Measurements from ENCODE around the gene CPEB3. TPM values are rescaled to one million over a fixed set of nuclear protein-coding genes. Genes with fewer than 3 reads are reported as not detected.

The CPEB3 gene
- total RNA-seq, 1 experiment from 2014 or later: 2.4 TPM

GRCh38 chr10:92263396-92263795 is 27.5 kb downstream of the CPEB3 start:
- Histone ChIP-seq H3K27ac (ENCODE audit: low read length) (no peak overlapping the region), H3K36me3 (ENCODE audit: control insufficient read depth, insufficient read depth, low read length) (no peaks in the 10 kb centered on the region), H3K4me3 (ENCODE audit: low read depth in 2 of 2, low read length in 2 of 2) (no peak overlapping the region), H3K9me3 (ENCODE audit: control insufficient read depth, insufficient read depth, low read depth, low read length) (no peaks in the 10 kb centered on the region), H3K4me1 (ENCODE audit: control insufficient read depth, insufficient read depth, low read length) (no peaks in the 10 kb centered on the region), H3K27me3 (ENCODE audit: control insufficient read depth, insufficient read depth, low read length) (no peaks in the 10 kb centered on the region)
- DNase-seq (ENCODE audit: low read depth, low spot score) (no peak), ATAC-seq (no peak)
- ChIA-PET CTCF (no interaction called here), POLR2A (no interaction called here)
- in situ Hi-C loops (cut with HindIII; ENCODE audit: low pct_unique_long_range_greater_than_20kb, low sequenced_read_pairs): no loop called here
- TF ChIP-seq CTCF (IDR thresholded peaks at IDR 0.05): no peak
- TF ChIP-seq POLR2AphosphoS5 (IDR thresholded peaks at IDR 0.05; ENCODE audit: low read depth, low read length): no peak
- TF ChIP-seq, protein P1, sequence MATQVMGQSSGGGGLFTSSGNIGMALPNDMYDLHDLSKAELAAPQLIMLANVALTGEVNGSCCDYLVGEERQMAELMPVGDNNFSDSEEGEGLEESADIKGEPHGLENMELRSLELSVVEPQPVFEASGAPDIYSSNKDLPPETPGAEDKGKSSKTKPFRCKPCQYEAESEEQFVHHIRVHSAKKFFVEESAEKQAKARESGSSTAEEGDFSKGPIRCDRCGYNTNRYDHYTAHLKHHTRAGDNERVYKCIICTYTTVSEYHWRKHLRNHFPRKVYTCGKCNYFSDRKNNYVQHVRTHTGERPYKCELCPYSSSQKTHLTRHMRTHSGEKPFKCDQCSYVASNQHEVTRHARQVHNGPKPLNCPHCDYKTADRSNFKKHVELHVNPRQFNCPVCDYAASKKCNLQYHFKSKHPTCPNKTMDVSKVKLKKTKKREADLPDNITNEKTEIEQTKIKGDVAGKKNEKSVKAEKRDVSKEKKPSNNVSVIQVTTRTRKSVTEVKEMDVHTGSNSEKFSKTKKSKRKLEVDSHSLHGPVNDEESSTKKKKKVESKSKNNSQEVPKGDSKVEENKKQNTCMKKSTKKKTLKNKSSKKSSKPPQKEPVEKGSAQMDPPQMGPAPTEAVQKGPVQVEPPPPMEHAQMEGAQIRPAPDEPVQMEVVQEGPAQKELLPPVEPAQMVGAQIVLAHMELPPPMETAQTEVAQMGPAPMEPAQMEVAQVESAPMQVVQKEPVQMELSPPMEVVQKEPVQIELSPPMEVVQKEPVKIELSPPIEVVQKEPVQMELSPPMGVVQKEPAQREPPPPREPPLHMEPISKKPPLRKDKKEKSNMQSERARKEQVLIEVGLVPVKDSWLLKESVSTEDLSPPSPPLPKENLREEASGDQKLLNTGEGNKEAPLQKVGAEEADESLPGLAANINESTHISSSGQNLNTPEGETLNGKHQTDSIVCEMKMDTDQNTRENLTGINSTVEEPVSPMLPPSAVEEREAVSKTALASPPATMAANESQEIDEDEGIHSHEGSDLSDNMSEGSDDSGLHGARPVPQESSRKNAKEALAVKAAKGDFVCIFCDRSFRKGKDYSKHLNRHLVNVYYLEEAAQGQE (IDR thresholded peaks at IDR 0.05; ENCODE audit: insufficient read depth in 1 of 2, low read depth in 2 of 2, low read length in 1 of 2): no peak
- no peak for TF ChIP-seq SIN3A (IDR thresholded peaks at IDR 0.05; ENCODE audit: borderline replicate concordance, insufficient read depth, low read depth, low read length)
- TF ChIP-seq TCF7L2 (IDR thresholded peaks at IDR 0.05; ENCODE audit: low read depth, low read length): no peak
- BruUV-seq (replicated peaks): no TSS peak
- intact Hi-C loops (cut with micrococcal nuclease; ENCODE audit: unreplicated experiment): no loop called here

DNA sequence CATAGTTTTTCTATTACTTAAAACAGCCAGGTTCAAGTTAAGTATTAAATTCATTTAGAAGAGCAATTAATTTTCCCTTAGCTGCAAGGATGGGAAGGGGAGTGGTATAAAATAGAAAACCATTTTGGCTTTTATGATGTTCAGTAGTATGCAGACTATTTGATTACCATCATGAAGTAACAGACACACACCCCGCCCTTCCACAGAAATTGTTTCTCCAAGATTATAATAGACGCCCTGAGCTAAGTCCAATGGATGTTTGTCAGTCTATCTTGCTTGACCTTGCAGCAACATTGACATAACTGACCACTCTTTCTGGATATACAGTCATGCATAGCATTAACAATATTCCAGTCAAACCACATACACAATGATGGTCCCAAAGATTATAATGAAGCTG is 42.3 kb downstream of the CPEB3 start:
- Histone ChIP-seq H3K27ac (ENCODE audit: low read length) (no peak overlapping the region), H3K36me3 (ENCODE audit: control insufficient read depth, insufficient read depth, low read length) (no peaks in the 10 kb centered on the region), H3K4me1 (ENCODE audit: control insufficient read depth, insufficient read depth, low read length) (peaks cover under 1% of the 10 kb centered on the region; the same call in 1 of the 2 replicates), H3K27me3 (ENCODE audit: control insufficient read depth, insufficient read depth, low read length) (no peaks in the 10 kb centered on the region), H3K9me3 (ENCODE audit: control insufficient read depth, insufficient read depth, low read depth, low read length) (no peaks in the 10 kb centered on the region), H3K4me3 (ENCODE audit: low read depth in 2 of 2, low read length in 2 of 2) (no peak overlapping the region)
- no TSS peak for BruUV-seq (replicated peaks)
- intact Hi-C loops (cut with micrococcal nuclease; ENCODE audit: unreplicated experiment) (no loop called here), in situ Hi-C loops (cut with HindIII; ENCODE audit: low pct_unique_long_range_greater_than_20kb, low sequenced_read_pairs) (no loop called here)
- DNase-seq (ENCODE audit: low read depth, low spot score) (no peak), ATAC-seq (no peak)
- ChIA-PET POLR2A (no interaction called here), CTCF (interaction anchor here (0.6 kb wide), 1 partner anchor 32 kb away, joined by 8 read pairs; no protein-coding TSS in a partner anchor)
- TF ChIP-seq CTCF (IDR thresholded peaks at IDR 0.05): no peak
- TF ChIP-seq, protein P1 (IDR thresholded peaks at IDR 0.05; ENCODE audit: insufficient read depth in 1 of 2, low read depth in 2 of 2, low read length in 1 of 2): no peak
- no peak for TF ChIP-seq POLR2AphosphoS5 (IDR thresholded peaks at IDR 0.05; ENCODE audit: low read depth, low read length)
- no peak for TF ChIP-seq SIN3A (IDR thresholded peaks at IDR 0.05; ENCODE audit: borderline replicate concordance, insufficient read depth, low read depth, low read length)
- no peak for TF ChIP-seq TCF7L2 (IDR thresholded peaks at IDR 0.05; ENCODE audit: low read depth, low read length)
